Upper lobe of left lung (tissue), 6 donors: ENCODE measurements around the gene NBPF4. TPM values are rescaled to one million over a fixed set of nuclear protein-coding genes. Genes with fewer than 3 reads are reported as not detected.

Experiments used
- ATAC-seq, 2 donors: fragments of 200-7000 bp; cut with Tn5 transposase; one replicate each; pipeline ENCODE4 v1.9.1; 2022; ENCODE audit warnings: mild to moderate bottlenecking in 2 of 2, moderate library complexity in 2 of 2; ENCODE audit not compliant: low FRiP score in 2 of 2
- DNase-seq, 2 donors: peaks; one replicate each; pipeline ENCODE4 v3.0.0-alpha.2; 2019 to 2020
- H3K27ac ChIP-seq, 4 donors: fragments of 200-600 bp; sonication (generic); one replicate each; pipeline ENCODE4 v1.5.1; 2016 to 2019
- H3K27me3 ChIP-seq, 4 donors: fragments of 200-600 bp; sonication (generic); one replicate each; pipeline ENCODE4 v1.5.1; 2017 to 2019
- H3K36me3 ChIP-seq, 4 donors: fragments of 200-600 bp; sonication (generic); one replicate each; pipeline ENCODE4 v1.5.1; 2016 to 2019
- H3K4me1 ChIP-seq, 4 donors: fragments of 200-600 bp; sonication (generic); one replicate each; pipeline ENCODE4 v1.5.1; 2018 to 2019
- H3K4me3 ChIP-seq, 4 donors: fragments of 200-600 bp; sonication (generic); one replicate each; pipeline ENCODE4 v1.5.1; 2017 to 2019; ENCODE audit warnings: mild to moderate bottlenecking in 2 of 4, moderate library complexity in 1 of 4
- H3K9me3 ChIP-seq, 4 donors: fragments of 200-600 bp; sonication (generic); one replicate each; pipeline ENCODE4 v1.5.1; 2018 to 2019
- CTCF ChIP-seq, 6 experiments: fragments of 450-650 bp in 4 of 6; fragments of 200-600 bp in 2 of 6; sonication (generic) in 2 of 6; IDR thresholded peaks; one replicate each; pipeline ENCODE4 v1.5.1; 2016 to 2019; ENCODE audit warnings: antibody characterized with exemption in 6 of 6
- EP300 ChIP-seq, 4 donors: sonication (generic); formaldehyde crosslinking; IDR thresholded peaks; one replicate each; pipeline ENCODE4 v1.5.1; 2017; ENCODE audit warnings: antibody characterized with exemption in 4 of 4, control low read depth in 2 of 4
- POLR2A ChIP-seq, 4 donors: fragments of 450-650 bp; IDR thresholded peaks; one replicate each; pipeline ENCODE4 v1.5.1; 2016 to 2017; ENCODE audit warnings: antibody characterized with exemption in 4 of 4, mild to moderate bottlenecking in 2 of 4
- POLR2AphosphoS5 ChIP-seq, 2 donors: sonication (generic); formaldehyde crosslinking; IDR thresholded peaks; one replicate each; pipeline ENCODE4 v1.5.1; 2017; ENCODE audit warnings: antibody characterized with exemption in 2 of 2
- WGBS, 2 donors: methylation state at CpG; one replicate each; pipeline ENCODE4 v1.1.5; 2017 to 2018; 5-methylcytosine and 5-hydroxymethylcytosine counted together
- total RNA-seq, 6 donors: library from RNA; depleted of rRNA in 4 of 6; stranded (reverse); fragments of >200 nt in 4 of 6; gene quantifications; one replicate each; pipeline versions ENCODE4 v1.1.0 to v1.2.1, GENCODE V29; 2016 to 2021
- donor health status: DM: no; HTN: no; CAD: no; lungs with moderate emphysema.
- donor health status: DM: no; HTN: yes; CAD: no; lungs with severe emphysema.

Gene NBPF4
- total RNA-seq, 6 donors from 2014 or later, result not detected

- no peaks in the 10 kb centered on the region for H3K9me3 ChIP-seq
- 1% methylated on average over 11 to 65 of the region's 97 CpGs for WGBS, 2 donors
- peak in 2 of 6 experiments; percentile 17 to 21 for TF ChIP-seq CTCF (IDR thresholded peaks at IDR 0.05)
- no peak for TF ChIP-seq EP300 (IDR thresholded peaks at IDR 0.05)
- peak; percentile 31 to 41 for TF ChIP-seq POLR2AphosphoS5 (IDR thresholded peaks at IDR 0.05)
- TF ChIP-seq POLR2A (IDR thresholded peaks at IDR 0.05), result peak in 3 of 4 donors; percentile 46 to 83 (median 82)
Measured at GRCh38 chr1:108199781-108200686, 43.8 kb downstream of the NBPF4 start, which contains the start of gene SLC25A24. TSS of gene SLC25A24 (minus strand) at chr1:108200343. CDS start at chr1:108200138, 205 bp downstream.

GRCh38 chr1:108199201-108199691, 44.6 kb downstream of the NBPF4 start:
- DNase-seq, result no peak
- Histone ChIP-seq H3K4me3 (peak overlapping the region; percentile 40 to 98 (median 92)), H3K4me1 (peaks cover 16 to 37% (median 27%) of the 10 kb centered on the region in 4 donors), H3K27ac (peak overlapping the region; percentile 90 to 98 (median 93)), H3K9me3 (no peaks in the 10 kb centered on the region), H3K36me3 (peaks cover 0 to 10% (median 7%) of the 10 kb centered on the region in 4 donors), H3K27me3 (no peaks in the 10 kb centered on the region)
- TF ChIP-seq CTCF (IDR thresholded peaks at IDR 0.05) (peak in 1 of 6 experiments; percentile 10), POLR2AphosphoS5 (IDR thresholded peaks at IDR 0.05) (no peak), EP300 (IDR thresholded peaks at IDR 0.05) (peak in 1 of 4 donors; percentile 8)
- ATAC-seq, result peak in 1 of 2 donors; percentile 37
- WGBS, 2 donors, result 4% methylated on average over 9 of the region's 9 CpGs

More at GRCh38 chr1:108199781-108200686, 43.8 kb downstream of the NBPF4 start, which contains the start of gene SLC25A24:
- Histone ChIP-seq H3K4me3 (peak within 1 kb of the TSS; percentile 67 to 98 (median 92)), H3K27ac (peak within 1 kb of the TSS; percentile 90 to 98 (median 93)), H3K27me3 (no peaks in the 10 kb centered on the region), H3K4me1 (peaks cover 16 to 37% (median 27%) of the 10 kb centered on the region in 4 donors), H3K36me3 (peaks cover 0 to 4% (median 2%) of the 10 kb centered on the region in 4 donors)
- DNase-seq (peak; percentile 92 to 97), ATAC-seq (peak; percentile 98 to 99)

GRCh38 chr1:108194051-108194450, 49.8 kb downstream of the NBPF4 start:
- DNase-seq, result no peak
- peaks cover 19 to 33% (median 24%) of the 10 kb centered on the region in 4 donors for H3K4me1 ChIP-seq
- TF ChIP-seq POLR2AphosphoS5 (IDR thresholded peaks at IDR 0.05) (no peak), EP300 (IDR thresholded peaks at IDR 0.05) (no peak), CTCF (IDR thresholded peaks at IDR 0.05) (no peak), POLR2A (IDR thresholded peaks at IDR 0.05) (no peak)
- peaks cover 0 to 39% (median 7%) of the 10 kb centered on the region in 4 donors for H3K36me3 ChIP-seq
- H3K9me3 ChIP-seq, result no peaks in the 10 kb centered on the region
- H3K4me3 ChIP-seq, result no peak overlapping the region
- 86 to 92% methylated on average over 1 of the region's 1 CpG for WGBS, 2 donors
- H3K27me3 ChIP-seq, result no peaks in the 10 kb centered on the region
- ATAC-seq, result no peak
- H3K27ac ChIP-seq, result no peak overlapping the region

GRCh38 chr1:108193333-108193732, 50.5 kb downstream of the NBPF4 start:
- ATAC-seq, result no peak
- TF ChIP-seq CTCF (IDR thresholded peaks at IDR 0.05) (no peak), EP300 (IDR thresholded peaks at IDR 0.05) (no peak), POLR2A (IDR thresholded peaks at IDR 0.05) (no peak), POLR2AphosphoS5 (IDR thresholded peaks at IDR 0.05) (no peak)
- peaks cover 0 to 39% (median 7%) of the 10 kb centered on the region in 4 donors for H3K36me3 ChIP-seq

More at GRCh38 chr1:108193333-108193732, 50.5 kb downstream of the NBPF4 start:
- H3K4me3 ChIP-seq, result no peak overlapping the region
- peaks cover 14 to 33% (median 17%) of the 10 kb centered on the region in 4 donors for H3K4me1 ChIP-seq
- no peak overlapping the region for H3K27ac ChIP-seq
- DNase-seq, result no peak
- H3K27me3 ChIP-seq, result no peaks in the 10 kb centered on the region
- 90 to 100% methylated on average over 1 of the region's 1 CpG for WGBS, 2 donors
- no peaks in the 10 kb centered on the region for H3K9me3 ChIP-seq
